Heart left ventricle (tissue), 13 donors: ENCODE measurements around the gene NCR3LG1.

Experiments
- POLR2A ChIP-seq, 2 donors: fragments of 450-650 bp; IDR thresholded peaks; one replicate each; pipeline ENCODE4 v1.6.1; 2017; ENCODE audit warnings: antibody characterized with exemption in 2 of 2, mild to moderate bottlenecking in 2 of 2, moderate library complexity in 2 of 2
- TF ChIP-seq, protein P1 (sequence below), 12 donors: fragments of 200-600 bp; sonication (generic) in 4 of 12; IDR thresholded peaks; one replicate each; pipeline versions ENCODE4 v1.5.0 to v1.8.0; 2018 to 2022; ENCODE audit warnings: antibody characterized with exemption in 12 of 12, mild to moderate bottlenecking in 5 of 12
- donor health status: ischemic (EF 13 %, LVEDD 7.1; RV severe dilation, severe dysfunction).
- donor health status: DM: no; HTN: yes; CAD: no.
- donor health status: DM: no; HTN: no; CAD: no.
- donor health status: ischemic (EF 25% LVEDD 6.9; RV normal size, moderate dysfunction).
- donor health status: ischemic (EF 25% LVEDD 5.7; RV mildly dilated, moderate dysfunction).
- donor health status: ischemic (EF 35%, LVEDD 5.7; RV mildly dilated, moderate dysfunction).
- donor health status: nonischemic (EF 11% LVEDD 7.7; RV severe dilation, severe dysfunction).
- donor health status: DM: yes; HTN: yes; CAD: no.
- donor health status: PGD.
- donor health status: ischemic (EF 29% LVEDD 5.4; RV normal size, mild dysfunction).
- donor health status: nonischemic (EF 23%, LVEDD 6.1; RV moderate dilation, normal function).

GRCh38 chr11:17399236-17399635 lies 47.6 kb downstream of the NCR3LG1 start:
- TF ChIP-seq, protein P1, sequence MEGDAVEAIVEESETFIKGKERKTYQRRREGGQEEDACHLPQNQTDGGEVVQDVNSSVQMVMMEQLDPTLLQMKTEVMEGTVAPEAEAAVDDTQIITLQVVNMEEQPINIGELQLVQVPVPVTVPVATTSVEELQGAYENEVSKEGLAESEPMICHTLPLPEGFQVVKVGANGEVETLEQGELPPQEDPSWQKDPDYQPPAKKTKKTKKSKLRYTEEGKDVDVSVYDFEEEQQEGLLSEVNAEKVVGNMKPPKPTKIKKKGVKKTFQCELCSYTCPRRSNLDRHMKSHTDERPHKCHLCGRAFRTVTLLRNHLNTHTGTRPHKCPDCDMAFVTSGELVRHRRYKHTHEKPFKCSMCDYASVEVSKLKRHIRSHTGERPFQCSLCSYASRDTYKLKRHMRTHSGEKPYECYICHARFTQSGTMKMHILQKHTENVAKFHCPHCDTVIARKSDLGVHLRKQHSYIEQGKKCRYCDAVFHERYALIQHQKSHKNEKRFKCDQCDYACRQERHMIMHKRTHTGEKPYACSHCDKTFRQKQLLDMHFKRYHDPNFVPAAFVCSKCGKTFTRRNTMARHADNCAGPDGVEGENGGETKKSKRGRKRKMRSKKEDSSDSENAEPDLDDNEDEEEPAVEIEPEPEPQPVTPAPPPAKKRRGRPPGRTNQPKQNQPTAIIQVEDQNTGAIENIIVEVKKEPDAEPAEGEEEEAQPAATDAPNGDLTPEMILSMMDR (IDR thresholded peaks at IDR 0.05) = no peak
- TF ChIP-seq POLR2A (IDR thresholded peaks at IDR 0.05) = no peak
